ENCODE measurements around the gene MUC7. TPM values are rescaled to one million over a fixed set of nuclear protein-coding genes. Genes with fewer than 3 reads are reported as not detected.
"Not testable (repeated sequence)": the region's sequence is repeated elsewhere in the genome, so short reads cannot be mapped to it uniquely, and the experiment has no call there.

The MUC7 gene
- total RNA-seq, 1 donor from 2014 or later = not detected

DNA sequence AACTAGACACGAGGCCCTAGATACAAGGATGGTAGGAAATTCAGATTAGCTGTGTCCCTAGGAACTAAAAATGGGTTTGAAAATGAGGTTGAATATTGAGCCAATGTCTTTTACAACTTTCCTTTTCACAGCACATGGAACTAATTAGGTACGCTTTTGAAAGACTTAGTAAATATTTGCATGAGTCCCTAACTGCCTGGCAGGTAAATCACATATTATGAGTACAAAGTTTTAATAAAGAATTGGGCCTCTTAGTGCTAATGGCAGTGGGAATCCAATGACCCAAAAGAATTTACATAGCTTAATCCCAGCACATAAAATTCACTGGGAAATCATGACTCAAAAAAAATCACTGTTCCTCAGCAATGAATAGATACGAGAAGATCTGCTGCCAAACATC is 16.8 kb downstream of the MUC7 start:
- no peak overlapping the region for H3K4me3 Mint-ChIP-seq (ENCODE audit: unreplicated experiment)
- TF ChIP-seq, protein P1, sequence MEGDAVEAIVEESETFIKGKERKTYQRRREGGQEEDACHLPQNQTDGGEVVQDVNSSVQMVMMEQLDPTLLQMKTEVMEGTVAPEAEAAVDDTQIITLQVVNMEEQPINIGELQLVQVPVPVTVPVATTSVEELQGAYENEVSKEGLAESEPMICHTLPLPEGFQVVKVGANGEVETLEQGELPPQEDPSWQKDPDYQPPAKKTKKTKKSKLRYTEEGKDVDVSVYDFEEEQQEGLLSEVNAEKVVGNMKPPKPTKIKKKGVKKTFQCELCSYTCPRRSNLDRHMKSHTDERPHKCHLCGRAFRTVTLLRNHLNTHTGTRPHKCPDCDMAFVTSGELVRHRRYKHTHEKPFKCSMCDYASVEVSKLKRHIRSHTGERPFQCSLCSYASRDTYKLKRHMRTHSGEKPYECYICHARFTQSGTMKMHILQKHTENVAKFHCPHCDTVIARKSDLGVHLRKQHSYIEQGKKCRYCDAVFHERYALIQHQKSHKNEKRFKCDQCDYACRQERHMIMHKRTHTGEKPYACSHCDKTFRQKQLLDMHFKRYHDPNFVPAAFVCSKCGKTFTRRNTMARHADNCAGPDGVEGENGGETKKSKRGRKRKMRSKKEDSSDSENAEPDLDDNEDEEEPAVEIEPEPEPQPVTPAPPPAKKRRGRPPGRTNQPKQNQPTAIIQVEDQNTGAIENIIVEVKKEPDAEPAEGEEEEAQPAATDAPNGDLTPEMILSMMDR (IDR thresholded peaks at IDR 0.05) = no peak
- H3K36me3 Mint-ChIP-seq (ENCODE audit: low read depth) = no peaks in the 10 kb centered on the region
- no peak overlapping the region for H3K27ac Mint-ChIP-seq (ENCODE audit: unreplicated experiment)
- peaks cover 17% of the 10 kb centered on the region for H3K27me3 Mint-ChIP-seq (ENCODE audit: low read depth)
- no peaks in the 10 kb centered on the region for H3K4me1 Mint-ChIP-seq (ENCODE audit: low read depth)
- DNase-seq (ENCODE audit: low spot score) = no peak
- H3K9me3 Mint-ChIP-seq (ENCODE audit: low read depth) = no peaks in the 10 kb centered on the region

DNA sequence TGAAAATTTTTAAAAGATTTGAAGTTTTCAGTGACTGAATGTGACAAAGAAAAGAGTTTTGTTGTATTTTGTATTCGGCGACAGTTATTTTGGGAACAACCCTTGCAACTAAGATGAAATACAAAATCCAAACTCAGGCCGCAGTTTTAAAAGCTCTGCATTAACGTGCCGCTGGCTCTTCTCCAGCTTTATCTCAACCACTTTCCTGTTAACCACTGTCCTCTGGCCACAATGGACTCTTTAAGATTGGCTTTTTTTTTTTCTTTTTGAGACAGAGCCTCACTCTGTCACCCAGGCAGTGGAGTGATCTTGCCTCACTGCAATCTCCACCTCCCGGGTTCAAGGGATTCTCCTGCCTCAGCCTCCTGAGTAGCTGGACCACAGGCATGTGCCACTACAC is 24.2 kb downstream of the MUC7 start:
- Mint-ChIP-seq H3K9me3 (ENCODE audit: low read depth) (no peaks in the 10 kb centered on the region), H3K27me3 (ENCODE audit: low read depth) (peaks cover 15% of the 10 kb centered on the region), H3K36me3 (ENCODE audit: low read depth) (no peaks in the 10 kb centered on the region), H3K4me3 (ENCODE audit: unreplicated experiment) (no peak overlapping the region), H3K27ac (ENCODE audit: unreplicated experiment) (no peak overlapping the region), H3K4me1 (ENCODE audit: low read depth) (no peaks in the 10 kb centered on the region)
- no peak for DNase-seq (ENCODE audit: low spot score)
- TF ChIP-seq, protein P1 (IDR thresholded peaks at IDR 0.05) = no peak

DNA sequence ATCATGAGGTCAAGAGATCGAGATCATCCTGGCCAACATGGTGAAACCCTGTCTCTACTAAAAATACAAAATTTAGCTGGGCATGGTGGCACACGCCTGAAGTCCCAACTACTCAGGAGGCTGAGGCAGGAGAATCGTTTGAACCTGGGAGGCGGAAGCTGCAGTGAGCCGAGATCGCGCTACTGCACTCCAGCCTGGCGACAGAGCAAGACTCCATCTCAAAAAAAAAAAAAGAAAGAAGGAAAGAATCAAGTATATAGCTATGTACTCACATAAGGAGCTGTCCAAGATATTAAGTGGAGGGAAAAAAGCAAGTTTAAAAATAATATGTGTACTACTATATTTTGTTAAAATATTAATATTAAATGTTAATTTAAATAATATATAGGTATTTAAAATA is 29.8 kb downstream of the MUC7 start:
- DNase-seq (ENCODE audit: low spot score); H3K36me3 Mint-ChIP-seq (ENCODE audit: low read depth); H3K4me1 Mint-ChIP-seq (ENCODE audit: low read depth); H3K9me3 Mint-ChIP-seq (ENCODE audit: low read depth); H3K4me3 Mint-ChIP-seq (ENCODE audit: unreplicated experiment); H3K27ac Mint-ChIP-seq (ENCODE audit: unreplicated experiment); H3K27me3 Mint-ChIP-seq (ENCODE audit: low read depth): not testable (repeated sequence)

DNA sequence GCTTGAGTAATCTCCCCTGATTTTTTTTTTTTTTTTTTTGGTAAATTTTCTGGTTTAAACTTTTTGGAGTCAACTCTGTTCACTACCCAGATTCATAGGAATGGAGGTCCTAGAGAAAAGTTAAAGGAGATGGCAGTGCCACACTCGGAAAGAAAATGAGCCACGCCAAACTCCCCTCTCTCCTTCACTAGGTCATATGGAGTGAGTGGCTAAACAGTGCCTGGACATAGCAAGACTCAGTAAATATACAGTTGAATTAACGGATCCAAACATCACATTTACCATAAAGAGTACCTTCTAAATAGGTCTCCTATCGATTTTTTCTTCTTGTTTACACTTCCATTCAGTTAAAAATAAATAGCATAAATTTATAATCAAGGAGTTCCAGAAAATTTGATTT is 32.7 kb downstream of the MUC7 start:
- Mint-ChIP-seq H3K27me3 (ENCODE audit: low read depth) (peaks cover 1% of the 10 kb centered on the region), H3K9me3 (ENCODE audit: low read depth) (no peaks in the 10 kb centered on the region), H3K27ac (ENCODE audit: unreplicated experiment) (no peak overlapping the region), H3K4me1 (ENCODE audit: low read depth) (no peaks in the 10 kb centered on the region), H3K36me3 (ENCODE audit: low read depth) (no peaks in the 10 kb centered on the region), H3K4me3 (ENCODE audit: unreplicated experiment) (no peak overlapping the region)
- DNase-seq (ENCODE audit: low spot score) = no peak
- TF ChIP-seq, protein P1 (IDR thresholded peaks at IDR 0.05) = no peak

DNA sequence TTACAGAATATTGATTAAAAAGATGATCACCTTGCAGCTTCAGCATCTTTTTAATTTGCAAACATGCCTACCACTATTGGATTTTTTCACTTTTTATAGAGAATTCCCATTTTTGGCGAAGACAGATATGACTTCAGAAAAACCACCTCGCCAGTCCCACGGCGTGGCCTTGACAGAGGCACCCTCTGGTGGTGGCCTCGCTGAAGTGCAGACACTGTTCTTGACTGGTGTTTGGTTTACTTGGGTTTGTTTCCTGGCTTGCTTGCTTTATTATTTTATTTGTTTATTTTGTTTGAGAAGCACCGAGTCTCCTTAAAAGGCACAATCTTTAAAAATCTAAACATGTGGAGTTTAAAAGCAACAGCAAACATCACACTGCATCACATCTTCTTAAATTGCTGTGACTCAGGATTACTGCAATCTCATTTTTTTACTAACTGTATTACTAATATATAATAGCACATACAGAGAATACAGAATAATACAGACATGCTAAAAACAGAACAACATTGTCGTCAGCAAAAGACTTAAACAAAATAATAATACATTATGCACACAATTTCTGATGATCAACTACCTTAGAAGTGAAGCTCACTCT is 33.3 kb downstream of the MUC7 start:
- no peak overlapping the region for H3K27ac Mint-ChIP-seq (ENCODE audit: unreplicated experiment)
- H3K27me3 Mint-ChIP-seq (ENCODE audit: low read depth) = peaks cover 1% of the 10 kb centered on the region

DNA sequence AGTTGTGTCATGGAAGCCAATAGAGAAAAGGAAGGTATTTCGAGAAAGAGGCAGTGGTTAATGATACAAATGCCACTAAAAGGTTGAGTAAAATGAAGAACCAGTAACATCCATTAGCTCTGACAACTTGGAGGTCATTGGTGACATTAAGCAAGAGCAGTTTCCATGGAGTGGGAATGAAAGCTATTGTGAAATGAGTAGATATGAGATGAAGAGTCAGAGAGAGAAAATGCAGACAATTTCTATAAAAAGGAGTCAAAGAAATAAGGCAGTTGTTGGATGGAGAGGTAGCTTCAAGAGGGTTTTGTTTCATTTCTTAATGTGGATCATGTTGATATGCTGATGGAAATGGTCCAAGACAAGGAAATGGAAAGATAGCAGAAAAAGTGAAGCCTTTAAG is 36.8 kb downstream of the MUC7 start:
- Mint-ChIP-seq H3K9me3 (ENCODE audit: low read depth) (no peaks in the 10 kb centered on the region), H3K4me1 (ENCODE audit: low read depth) (no peaks in the 10 kb centered on the region), H3K36me3 (ENCODE audit: low read depth) (no peaks in the 10 kb centered on the region), H3K4me3 (ENCODE audit: unreplicated experiment) (no peak overlapping the region), H3K27ac (ENCODE audit: unreplicated experiment) (no peak overlapping the region), H3K27me3 (ENCODE audit: low read depth) (peaks cover 6% of the 10 kb centered on the region)
- no peak for DNase-seq (ENCODE audit: low spot score)
- TF ChIP-seq, protein P1 (IDR thresholded peaks at IDR 0.05) = no peak

More for the DNA sequence above, 33.3 kb downstream of the MUC7 start:
- TF ChIP-seq, protein P1 (IDR thresholded peaks at IDR 0.05) = peak; percentile 92
- DNase-seq (ENCODE audit: low spot score) = no peak
- no peaks in the 10 kb centered on the region for H3K36me3 Mint-ChIP-seq (ENCODE audit: low read depth)
- H3K4me3 Mint-ChIP-seq (ENCODE audit: unreplicated experiment) = no peak overlapping the region
- H3K9me3 Mint-ChIP-seq (ENCODE audit: low read depth) = no peaks in the 10 kb centered on the region
- no peaks in the 10 kb centered on the region for H3K4me1 Mint-ChIP-seq (ENCODE audit: low read depth)

Measured in chondrocyte (in vitro differentiated cells).